Measurements from ENCODE around the gene TST.
"Not testable (repeated sequence)": the region's sequence is repeated elsewhere in the genome, so short reads cannot be mapped to it uniquely, and the experiment has no call there.

Gene TST

DNA sequence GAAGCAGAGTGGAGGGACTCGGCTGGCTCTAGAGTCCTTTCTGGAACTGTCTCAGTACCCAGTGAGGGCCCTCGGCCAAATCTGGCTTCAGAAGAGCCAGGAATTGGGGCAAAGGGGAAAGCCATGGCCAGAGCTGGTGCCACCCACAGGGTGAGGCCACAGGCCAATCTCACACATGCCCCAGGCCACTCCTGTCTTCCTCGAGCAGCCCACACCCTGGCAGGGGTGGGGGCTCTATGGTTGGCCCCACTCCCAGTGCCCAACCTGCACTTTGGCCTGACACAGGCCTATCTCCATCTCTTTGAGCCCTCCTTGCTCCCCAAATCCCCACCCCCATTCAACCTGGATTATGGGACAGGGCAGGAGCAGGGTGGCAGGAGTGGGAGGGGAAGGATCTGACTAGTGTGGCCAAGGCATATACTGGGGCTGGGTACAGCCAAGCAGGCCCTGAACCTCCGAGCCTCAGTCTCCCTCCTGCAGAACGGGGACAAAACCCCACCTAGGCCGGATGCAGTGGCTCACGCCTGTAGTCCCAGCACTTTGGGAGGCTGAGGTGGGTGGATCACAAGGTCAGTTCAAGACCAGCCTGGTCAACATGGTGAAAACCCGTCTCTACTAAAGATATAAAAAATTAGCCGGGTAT is 6.9 kb downstream of the TST start:
- no peak for FAIRE-seq

DNA sequence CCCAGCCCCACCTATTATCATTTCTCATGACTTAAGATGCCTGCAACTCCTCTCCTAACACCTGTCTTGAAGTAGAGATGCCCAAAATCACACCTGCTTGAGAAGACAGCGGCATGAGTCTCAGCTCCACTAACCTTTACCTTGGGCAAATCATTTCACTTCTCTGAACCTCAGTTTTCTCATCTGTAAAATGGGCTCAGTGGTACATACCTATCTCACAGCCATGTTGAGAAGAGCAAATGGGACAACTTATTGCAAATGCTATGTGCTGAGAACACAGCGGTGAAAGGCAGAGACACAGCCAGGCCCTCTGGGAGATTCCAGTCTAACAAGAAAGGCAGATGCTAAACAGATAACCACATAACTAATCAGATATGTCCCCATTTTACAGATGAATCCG is 7.8 kb downstream of the TST start:
- no peak for FAIRE-seq

DNA sequence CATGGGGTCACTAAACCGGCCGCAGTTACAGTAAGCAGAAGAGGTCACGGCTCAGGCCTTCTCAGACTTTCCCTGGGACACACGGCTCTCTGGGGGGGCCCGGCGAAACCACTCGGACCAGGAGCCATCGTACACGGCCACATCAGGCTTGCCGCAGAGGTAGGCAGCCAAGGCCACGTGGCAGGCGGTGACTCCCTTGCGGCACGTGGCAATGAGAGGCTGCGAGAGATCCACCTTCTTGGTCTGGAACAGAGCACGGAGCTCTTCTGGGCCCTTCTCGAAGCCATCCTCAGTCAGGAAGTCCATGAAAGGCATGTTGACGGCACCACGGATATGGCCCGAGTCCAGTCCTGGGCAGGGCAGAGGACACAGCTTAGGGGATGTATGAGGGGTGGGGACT is 8.3 kb downstream of the TST start:
- FAIRE-seq: no peak

DNA sequence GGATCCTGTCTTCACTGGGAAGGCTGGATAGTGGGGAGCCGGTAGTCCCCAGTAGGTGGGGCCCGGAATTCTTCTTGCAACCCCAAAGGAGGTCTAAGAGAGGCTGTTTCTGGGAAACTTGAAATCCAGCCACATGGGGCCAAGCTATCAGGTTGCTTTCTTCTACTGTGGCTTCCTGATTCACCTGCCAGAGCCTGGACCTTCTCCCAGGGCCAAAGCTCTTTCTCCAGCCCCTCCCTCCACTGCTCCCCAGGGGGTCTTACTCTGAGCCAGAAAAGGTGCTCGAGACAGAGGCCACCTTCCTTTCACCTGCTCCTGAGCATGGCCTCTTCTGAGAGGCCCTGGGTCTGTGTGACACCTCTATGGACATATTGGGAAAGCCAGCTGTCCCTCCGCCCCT is 9.1 kb downstream of the TST start:
- FAIRE-seq: no peak

DNA sequence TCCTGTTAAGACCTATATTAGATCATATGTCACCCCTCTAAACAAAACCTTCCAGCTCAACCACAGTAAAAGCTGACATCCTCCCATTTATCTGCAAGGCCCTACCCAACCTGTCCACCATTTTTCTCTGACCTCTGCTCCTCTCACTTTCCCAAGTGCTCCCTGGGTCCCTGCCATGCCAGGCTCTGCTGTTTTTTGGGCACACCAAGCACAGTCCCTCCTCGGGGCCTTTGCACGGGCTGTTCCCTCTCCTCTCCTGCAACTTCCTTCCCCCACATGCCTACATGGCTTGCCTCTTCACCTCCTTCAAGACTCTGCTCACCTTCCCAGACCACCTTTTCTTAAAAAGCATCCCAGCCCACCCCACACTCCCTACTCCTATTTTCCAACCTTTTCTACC is 9.8 kb downstream of the TST start:
- no peak for FAIRE-seq

DNA sequence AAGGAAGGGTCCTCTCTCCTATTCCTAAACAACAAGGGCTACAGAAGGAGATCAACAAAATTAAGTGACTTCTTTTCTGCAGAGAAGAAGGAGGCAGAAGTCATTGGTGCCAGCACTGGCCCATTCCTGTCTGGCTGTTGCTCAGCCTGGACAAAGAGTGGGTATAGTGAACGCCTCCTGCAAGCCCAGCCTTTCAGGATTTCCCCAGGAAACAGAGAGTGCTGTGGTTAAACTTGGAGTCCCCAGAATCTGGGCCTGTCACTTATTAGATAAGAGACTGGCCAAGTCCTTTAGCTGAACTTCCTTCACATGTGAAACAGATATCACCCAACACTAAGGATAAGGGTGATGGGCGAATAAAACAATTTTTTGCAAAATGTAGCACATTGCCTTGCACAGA is 10.9 kb downstream of the TST start:
- no peak for FAIRE-seq

DNA sequence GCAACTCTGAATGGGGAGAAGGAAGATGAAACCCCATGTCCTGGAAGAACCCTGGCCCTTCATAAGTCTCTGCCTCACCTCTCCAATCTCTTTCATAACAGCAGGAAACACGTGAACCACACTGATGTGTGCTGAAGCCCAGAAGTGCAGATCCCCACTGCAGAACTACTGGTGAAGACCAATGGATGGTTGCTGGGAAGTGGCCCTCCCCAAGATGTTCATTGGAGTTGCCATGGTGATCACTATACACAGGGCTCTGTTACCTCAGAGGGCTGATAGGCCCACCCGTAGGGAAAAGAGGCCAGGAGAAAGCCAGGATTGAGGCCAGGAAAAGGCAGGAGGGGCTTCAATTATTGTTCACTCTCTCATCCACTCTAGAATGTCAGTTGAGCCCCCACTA is 11.6 kb downstream of the TST start:
- FAIRE-seq: no peak

DNA sequence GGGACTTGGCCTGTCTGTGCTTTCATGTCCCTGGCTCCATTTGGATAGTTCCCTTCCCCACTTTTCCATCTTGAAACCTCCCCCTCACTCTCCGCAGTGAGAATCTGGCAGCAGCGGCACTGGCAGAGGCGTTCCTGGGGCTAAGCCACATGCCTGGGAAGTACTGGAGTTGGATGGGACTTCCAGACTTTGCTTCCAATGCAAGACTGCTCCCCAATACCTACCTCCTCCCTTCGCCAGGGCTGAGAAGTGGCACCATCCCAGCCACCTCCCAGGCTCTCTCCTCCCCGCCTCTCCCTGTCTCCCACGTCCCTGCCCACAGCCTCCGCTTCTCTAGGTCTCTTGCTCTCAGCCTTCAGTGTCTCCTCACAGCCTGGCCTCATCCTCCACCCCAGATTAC is 16.6 kb downstream of the TST start:
- FAIRE-seq: no peak

DNA sequence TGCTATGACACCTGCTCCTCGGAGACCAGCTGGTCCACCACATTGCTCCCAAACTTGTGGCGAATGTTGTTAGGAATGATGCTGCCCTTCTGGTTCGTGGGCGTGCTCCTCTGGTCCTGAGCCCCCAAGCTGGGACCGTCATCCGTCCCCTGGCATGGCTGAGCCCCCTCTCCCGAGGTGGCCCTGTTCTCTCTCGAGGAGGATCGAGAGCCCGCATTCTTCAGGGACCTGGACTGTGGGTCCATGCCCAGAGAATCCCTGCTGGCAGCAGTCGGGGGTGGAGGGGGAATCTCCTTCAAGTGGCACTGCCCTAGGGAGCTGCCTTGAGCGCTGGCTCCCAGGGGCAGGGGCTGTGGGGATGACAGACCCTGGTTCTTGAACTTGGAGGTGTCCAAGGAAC is 17.4 kb downstream of the TST start:
- no peak for FAIRE-seq

DNA sequence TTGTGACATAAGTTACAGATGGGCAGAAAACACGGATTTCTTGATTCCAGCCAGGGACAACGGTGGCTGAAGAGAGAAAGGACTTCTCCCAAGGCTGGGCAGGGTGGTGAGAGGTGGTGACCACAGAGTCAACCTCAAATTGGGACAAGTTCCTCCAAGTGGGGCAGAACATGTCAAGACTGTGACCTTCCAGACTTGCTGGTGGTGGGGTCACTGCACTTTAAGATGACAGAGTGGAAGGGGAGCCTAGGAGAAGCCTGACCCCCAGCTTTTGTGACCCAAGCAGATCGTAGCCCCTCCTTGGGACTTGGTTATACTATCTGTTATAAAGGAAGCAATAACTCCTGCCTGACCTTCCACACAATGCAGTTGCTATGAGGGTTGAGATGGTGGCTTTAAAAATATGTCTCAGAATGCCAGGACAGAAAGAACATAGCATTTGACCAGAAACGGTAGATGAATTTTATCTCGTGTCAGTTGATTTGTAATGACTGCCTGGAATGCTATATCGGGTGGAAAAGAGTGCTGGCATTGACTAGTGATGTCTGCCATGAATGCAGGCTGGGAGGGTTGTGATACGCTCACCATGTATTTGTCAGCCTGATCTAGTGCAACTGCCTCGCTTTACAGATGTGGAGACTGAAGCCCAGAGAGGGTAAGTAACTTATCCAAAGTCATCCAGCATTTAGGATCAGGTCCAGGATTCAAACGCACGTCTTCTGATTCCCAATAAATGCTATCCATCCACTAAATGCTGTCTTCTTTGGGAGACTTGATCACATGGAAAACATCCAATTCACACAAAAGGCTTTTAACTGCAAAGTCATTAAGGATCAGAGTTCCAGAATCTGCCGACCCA is 18.3 kb downstream of the TST start:
- FAIRE-seq: no peak

DNA sequence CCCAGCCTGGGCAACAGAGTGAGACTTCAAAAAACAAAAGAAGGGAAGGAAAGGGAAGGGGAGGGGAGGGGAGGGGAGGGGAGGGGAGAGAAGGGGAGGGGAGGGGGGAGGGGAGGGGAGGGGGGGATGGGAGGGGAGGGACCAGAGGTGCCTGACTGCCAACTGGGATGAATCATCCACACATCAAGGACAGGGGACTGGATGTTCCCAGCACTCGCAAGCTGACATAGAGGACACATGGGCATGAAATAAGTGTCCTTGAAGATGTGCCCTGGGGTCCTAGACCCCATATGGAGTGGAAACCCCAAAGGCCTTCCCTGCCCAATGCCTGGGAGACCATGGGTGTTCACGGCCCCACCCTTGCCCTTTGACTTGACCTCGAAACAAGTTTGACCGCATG is 19.8 kb downstream of the TST start:
- FAIRE-seq: no peak

DNA sequence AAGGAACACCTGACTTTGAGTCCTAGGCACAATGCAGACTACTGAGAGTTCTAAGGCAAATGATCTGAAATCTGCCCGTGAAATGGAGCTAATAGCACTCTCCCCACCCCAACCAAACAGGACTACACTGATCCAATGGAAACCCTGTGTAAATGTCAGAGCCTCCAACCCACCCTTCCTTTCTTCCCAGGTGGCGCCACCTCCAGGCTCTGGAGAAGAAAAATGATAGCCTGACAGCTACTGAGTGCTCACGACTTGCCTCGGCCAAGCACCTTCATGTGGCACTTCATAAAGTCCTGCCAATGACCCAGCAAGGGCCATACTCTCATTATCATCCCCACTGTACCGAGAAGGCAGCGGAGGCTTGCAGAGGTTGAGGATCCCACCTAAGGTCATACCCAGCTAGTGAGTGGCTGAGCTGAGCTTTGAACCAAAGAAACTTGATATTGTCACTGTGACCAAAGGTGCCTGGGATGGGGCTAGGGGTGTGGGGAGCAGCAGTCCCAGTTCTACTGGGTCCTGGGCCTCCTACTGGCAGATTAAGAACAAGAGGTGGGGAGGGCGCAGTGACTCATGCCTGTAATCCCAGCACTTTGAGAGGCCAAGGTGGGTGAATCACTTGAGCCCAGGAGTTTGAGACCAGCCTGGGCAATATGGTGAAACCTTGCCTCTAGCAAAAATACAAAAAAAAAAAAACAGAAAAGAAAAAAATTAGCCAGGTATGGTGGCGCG is 20.5 kb downstream of the TST start:
- no peak for FAIRE-seq

DNA sequence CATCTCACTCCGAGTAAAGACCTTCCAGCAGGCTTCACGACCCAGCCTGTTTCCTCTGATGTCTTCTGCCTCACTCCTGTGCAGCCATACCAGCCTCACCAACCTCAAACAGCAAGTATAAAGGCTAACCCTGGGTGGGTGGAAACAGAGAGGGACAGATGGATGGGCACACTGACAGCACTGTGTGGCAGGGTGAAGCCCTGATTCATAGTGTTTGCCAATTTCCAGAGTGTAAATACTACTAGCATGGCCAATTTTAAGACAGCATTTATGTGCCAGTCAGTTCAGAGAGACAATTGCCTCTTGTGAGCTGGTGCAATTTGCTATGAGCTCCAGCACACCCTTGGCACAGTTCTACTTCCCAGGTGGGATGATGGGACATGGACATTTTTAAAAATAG is 21.5 kb downstream of the TST start:
- no peak for FAIRE-seq

DNA sequence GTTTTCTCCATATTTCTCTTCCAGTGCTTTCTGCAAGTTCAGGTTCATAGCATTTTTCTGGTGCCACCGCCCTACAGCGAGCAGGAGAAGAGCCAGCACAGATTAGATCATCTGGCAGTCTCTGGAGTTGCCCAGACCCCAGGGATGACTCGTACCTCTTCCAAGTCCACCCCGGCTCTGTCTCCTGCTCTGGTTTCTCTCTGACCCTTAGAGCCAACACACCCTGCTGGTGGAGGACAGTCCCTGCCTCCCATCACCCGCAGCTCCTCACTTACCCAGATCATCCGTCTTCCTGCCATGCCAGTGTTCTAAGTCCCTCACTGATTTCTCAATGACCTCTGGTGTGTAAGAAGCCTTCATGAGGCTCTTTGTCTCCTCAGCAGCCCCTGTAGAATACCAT is 28.0 kb downstream of the TST start:
- FAIRE-seq: no peak

DNA sequence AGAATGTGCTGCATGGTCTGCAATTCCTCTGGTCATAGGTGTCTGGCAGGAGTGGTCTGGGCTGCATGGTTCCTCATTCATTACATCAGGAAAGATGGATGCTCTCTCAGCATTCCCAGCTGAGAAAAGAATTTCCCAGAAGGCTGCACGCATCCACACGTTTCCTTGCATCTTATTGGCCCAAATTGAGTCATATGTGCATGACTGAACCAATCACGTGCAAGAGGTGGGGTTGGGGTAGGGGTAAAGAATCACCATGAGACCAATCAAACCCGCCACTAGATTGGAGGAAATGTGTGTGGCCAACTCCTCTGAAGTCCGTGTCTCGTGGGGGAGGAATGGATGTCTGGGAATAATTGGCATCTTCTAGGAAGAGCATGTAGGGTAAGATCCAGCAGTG is 28.8 kb downstream of the TST start:
- FAIRE-seq: no peak

DNA sequence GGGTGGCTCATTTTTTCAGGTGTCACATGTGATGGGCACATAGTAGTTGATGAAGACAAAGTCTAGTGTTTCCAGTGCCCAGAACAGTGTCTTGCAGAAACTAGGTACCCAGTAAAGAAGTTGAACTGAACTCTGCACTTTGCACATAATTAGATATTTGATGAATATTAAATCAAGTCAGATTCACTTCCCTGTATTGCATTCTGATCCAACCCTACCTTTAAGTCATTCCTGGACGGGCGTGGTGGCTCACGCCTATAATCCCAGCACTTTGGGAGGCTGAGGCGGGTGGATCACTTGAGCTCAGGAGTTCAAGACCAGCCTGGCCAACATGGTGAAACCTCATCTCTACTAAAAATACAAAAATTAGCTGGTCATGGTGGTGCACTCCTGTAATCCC is 30.2 kb downstream of the TST start:
- FAIRE-seq: not testable (repeated sequence)

DNA sequence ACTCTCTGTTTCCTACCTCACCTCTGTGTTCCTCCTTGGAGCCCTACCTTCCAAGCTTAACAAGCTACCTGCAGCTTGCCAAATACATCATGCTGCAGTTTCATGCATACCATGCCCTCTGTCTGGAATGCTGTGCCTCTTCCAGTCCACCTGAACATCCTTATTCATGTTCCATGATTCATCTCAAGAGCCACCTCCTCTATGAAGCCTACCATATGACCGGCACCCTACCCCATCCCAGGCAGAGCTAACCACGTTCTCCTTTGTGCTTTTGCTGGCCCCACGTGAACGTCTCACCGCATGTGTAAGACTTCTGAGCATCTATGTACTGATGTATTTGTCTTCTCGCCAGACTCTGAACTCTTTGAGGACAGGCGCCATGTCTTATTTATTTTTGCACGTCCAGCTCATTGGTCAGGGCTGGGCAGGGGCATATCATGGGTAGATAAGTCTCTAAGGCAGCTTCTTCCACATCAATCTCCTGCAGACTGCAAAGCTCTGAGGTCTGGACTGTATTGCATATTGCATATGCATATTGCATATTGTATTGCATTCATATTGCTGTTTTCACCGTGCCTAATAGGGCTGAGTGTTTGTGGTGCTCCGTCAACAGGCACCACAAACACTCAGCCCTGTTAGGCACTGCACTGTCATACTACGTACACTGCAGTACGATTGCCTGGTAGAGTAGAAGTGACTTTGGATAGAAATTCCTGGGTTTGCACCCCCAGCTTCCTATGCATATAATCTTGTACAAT is 31.0 kb downstream of the TST start:
- FAIRE-seq: no peak

DNA sequence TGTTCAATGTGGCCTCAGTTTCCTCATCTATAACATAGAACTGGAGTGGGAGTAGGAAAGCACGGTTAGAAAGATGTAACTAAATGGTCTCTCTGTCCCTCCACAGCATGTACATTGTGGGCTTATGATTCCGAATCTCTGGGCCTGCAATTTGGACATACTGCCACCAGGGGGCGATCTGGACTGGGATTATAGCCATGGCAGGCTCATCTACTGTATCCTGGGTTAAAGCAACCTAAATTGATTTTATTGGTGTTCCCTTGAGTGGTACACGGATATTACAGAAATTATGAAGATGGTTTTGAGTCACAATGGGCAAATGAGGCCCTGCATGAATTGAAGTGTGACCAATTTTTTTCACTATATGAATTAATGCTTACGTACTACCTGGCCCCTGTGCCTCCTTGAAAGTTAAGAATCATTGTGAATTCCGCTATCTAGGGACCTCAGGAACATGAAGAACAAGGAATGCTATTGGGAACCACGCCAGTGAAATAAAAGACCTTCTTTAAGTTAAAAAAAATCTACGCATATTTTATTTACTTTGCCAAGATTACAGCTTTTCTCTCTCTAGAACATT is 32.9 kb downstream of the TST start:
- FAIRE-seq: no peak

DNA sequence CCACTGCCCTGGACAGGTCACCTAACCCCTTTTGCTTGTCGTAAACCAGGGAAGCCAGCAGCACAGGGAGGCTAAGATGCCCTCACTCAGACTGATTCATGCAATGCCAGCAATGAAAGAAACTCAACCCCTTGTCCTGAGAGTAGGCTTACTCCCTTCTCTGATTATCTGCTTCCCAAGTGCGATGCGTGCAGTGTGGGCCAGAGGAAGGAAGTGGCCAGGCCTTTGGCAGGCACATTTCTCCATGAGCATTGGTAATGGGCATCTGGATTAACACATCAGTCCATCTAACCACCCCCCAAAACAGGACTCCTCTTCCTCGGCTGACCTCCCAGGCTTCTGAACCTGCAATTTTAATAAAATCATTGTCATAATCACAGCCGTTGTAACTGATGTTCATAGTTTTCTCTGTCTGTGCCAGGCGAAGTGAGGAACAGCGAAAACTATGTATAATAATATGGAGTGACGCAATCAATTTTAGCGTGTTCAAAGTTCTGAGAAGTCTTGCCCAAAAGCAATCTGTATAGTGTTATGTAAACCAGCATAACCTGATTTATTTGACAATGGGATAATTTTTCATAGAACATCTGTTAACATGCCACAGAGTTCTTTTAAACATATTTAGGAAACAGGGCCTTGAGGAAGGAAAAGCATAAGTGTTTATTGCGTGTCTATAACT is 33.9 kb downstream of the TST start:
- no peak for FAIRE-seq

DNA sequence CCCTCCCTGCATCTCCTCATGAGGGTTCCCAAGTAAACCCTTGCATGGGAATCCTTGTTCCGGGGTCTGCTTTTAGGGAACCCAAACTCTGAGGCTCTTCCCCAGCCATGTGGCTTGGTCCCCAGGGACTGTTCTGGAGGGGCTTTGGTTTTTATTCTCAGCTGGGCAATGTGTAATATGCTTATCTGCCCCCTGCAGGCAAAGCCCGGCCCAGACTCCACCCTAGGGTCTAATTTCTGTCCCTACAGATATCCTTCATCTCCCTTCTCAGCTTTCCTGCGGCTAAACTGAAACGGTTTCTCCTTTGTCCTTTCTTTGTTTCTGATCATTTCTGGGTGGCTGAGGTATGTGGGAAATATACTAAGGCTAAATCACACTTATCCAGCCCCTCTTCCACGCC is 37.1 kb downstream of the TST start:
- FAIRE-seq: no peak

DNA sequence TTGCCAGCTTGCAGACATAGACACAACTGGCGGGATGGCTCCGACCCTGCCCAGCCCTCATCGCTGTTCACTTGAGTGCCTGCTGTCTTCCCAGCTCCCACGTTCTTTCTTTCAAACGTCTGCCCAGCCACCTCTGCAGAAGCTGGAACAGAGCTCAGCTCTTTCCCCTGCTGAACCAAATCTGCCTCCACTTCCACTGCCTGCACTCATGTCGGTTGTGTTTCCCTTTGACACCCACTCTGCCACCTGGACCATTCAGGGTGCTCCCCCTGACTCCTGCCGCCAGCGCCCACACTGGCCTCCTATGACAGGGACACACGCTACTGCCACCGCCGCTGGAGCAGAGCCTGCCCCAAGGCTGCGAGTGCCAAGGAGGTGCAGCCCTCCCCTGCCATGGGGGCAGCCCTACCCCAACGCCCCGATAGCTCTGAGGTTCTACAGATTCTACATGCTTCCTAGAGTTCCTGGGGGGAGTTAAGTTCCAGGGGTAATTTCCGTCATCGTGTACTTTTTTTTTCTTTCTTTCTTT is 37.9 kb downstream of the TST start:
- no peak for FAIRE-seq

Data from A204.1 (cell line).